ENCODE measurements around the gene CHI3L2.

Gene CHI3L2

DNA sequence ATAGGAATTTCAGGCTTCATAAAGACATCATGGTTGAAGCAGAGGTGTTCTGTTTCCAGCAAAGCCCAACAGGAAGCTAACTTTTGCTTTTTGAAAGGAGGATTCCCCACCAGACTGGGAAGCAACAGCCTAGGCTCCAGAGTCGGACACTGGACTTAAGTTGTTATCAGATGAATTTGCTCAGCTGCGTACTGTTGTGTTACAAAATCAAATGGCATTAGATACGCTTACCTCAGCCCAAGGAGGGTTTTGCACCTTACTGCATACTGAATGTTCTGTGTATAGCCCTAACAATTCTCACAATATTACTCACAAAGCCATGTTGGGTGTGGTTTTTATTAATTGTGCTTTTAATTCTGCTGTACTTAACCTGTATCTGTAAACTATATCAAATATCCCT lies 62.6 kb downstream of the CHI3L2 start:
- Histone ChIP-seq H3K4me1 (ENCODE audit: control insufficient read depth, low read depth, low read length) (no peaks in the 10 kb centered on the region), H3K27ac (ENCODE audit: low read length) (no peak overlapping the region), H3K9ac (ENCODE audit: low read length) (no peak overlapping the region), H3K36me3 (ENCODE audit: control insufficient read depth, low read depth, low read length) (no peaks in the 10 kb centered on the region), H3K4me3 (ENCODE audit: low read length) (no peak overlapping the region), H3K9me3 (ENCODE audit: control insufficient read depth, low read depth, low read length) (no peaks in the 10 kb centered on the region), H3K27me3 (ENCODE audit: control insufficient read depth, insufficient read depth, low read length) (no peaks in the 10 kb centered on the region)

DNA sequence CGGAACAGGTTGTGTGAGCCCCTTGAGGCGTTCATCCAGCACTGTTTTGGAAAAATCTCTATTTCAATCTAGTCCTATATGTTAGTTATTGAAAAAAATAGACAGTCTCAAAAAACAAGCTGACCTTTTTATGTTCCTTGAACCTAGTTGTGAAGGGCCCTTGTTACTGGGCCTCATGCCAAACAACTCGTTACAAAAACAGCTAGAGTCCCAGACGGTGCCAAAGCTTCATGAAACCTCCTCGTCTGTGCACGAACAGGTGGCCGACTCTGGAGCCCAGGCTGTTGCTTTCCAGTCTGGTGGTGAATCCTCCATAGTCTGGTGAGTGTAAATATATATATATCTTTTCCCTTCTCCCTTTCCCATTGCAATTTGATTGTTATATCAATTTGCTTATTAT lies 63.1 kb downstream of the CHI3L2 start, which contains the start of gene CHIA:
Gene CHIA (plus strand): TSS at position 222 of the 400 bp plus-strand sequence. CDS start 19,617 bp downstream, outside the sequence.
- no peaks in the 10 kb centered on the region for H3K9me3 ChIP-seq (ENCODE audit: control insufficient read depth, low read depth, low read length)
- H3K9ac ChIP-seq (ENCODE audit: low read length) = no peak within 1 kb of the TSS

More for the DNA sequence above, 63.1 kb downstream of the CHI3L2 start, which contains the start of gene CHIA:
- no peak within 1 kb of the TSS for H3K27ac ChIP-seq (ENCODE audit: low read length)
- H3K4me1 ChIP-seq (ENCODE audit: control insufficient read depth, low read depth, low read length) = no peaks in the 10 kb centered on the region
- no peaks in the 10 kb centered on the region for H3K27me3 ChIP-seq (ENCODE audit: control insufficient read depth, insufficient read depth, low read length)
- no peak within 1 kb of the TSS for H3K4me3 ChIP-seq (ENCODE audit: low read length)
- H3K36me3 ChIP-seq (ENCODE audit: control insufficient read depth, low read depth, low read length) = no peaks in the 10 kb centered on the region
